ENCODE data around the gene PLA2G3. TPM values are rescaled to one million over a fixed set of nuclear protein-coding genes. Genes with fewer than 3 reads are reported as not detected.

Gene PLA2G3
- total and polyA plus RNA-seq, 2 of the 13 experiments (the other 11 are each of a cell fraction or from before 2014, with no cell fraction given), result 0.12 to 0.42 TPM

DNA sequence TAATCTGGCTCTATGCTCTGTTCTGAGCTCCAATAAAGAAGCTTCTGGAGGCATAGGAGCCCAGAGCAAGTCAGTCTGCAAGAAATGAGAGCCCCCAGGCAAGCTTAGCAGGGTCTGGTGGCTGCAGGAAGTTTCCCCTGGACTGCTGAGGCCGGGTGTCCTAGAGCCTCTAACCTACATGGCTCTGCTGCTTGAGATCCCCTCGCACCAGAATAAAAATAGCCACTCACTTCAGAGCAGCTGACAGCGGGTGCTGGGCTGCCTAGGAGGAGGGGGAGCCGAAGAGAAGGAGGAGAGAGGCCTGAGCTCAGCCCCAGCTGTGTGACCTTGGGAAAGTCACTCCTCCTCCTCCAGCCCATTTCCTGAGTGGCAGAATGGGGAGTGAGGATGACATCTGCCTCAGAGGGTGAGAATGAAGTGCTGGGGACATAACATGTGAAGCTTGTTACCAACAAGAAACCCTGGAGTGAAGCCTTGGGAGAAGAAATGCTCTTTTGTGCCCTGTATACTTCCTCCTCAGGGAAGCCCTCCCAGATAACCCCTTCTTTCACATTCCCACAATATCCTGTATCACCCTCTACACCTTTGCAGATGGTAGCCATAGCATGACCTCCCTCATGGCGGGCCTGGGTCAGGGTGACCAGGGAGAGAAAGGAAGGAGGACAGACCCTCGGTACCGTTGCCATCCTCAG is 21.1 kb downstream of the PLA2G3 start:
- no peak overlapping the region for H3K9ac ChIP-seq (ENCODE audit: insufficient read depth, low read depth, low read length)
- H3K36me3 ChIP-seq (replicated peaks in 1 of 2; ENCODE audit: control insufficient read depth in 1 of 2, insufficient read depth in 2 of 2, low read length in 2 of 2), result no peaks in the 10 kb centered on the region
- FAIRE-seq, result no peak
- H3K9me3 ChIP-seq (ENCODE audit: low read length), result no peaks in the 10 kb centered on the region
- no peak overlapping the region for H3K4me2 ChIP-seq (ENCODE audit: low read depth, low read length)
- CTCF ChIA-PET (ENCODE audit: low intra/inter-chr PET ratio, low total read pairs), result no interaction called here
- in situ Hi-C loops (cut with HindIII; ENCODE audit: extremely low pct_ligation_motif_present, low pct_unique_long_range_greater_than_20kb), result no loop called here
- POLR2A ChIA-PET, result interaction anchor here (1.0 to 1.2 kb wide), 3 partner anchors 11 to 150 kb away, joined by 3 to 6 read pairs (median 3); partner anchors contain the start of genes MORC2, SELENOM, SMTN and TUG1
- no peaks in the 10 kb centered on the region for H4K20me1 ChIP-seq (ENCODE audit: insufficient read depth, low read length)
- DNase-seq (ENCODE audit: low spot score), result no peak
- no peak overlapping the region for H3K4me3 ChIP-seq (replicated peaks in 1 of 3; ENCODE audit: insufficient read depth in 1 of 3, low read depth in 2 of 3, low read length in 3 of 3)
- no peak overlapping the region for H2AFZ ChIP-seq (ENCODE audit: low read length)
- TF ChIP-seq AGO2 (optimal IDR thresholded peaks at IDR 0.05; ENCODE audit: low read depth, low read length), result no peak
- TF ChIP-seq NONO (IDR thresholded peaks at IDR 0.05), result no peak
- TF ChIP-seq NONO (CRISPR knock-in tag; conservative IDR thresholded peaks at IDR 0.05), result no peak
- 0 out of 2 replicates have a peak, but pooled peaks have one; percentile 29 for TF ChIP-seq ZNF263 (CRISPR knock-in tag; IDR thresholded peaks at IDR 0.05)
- TF ChIP-seq, protein P1, sequence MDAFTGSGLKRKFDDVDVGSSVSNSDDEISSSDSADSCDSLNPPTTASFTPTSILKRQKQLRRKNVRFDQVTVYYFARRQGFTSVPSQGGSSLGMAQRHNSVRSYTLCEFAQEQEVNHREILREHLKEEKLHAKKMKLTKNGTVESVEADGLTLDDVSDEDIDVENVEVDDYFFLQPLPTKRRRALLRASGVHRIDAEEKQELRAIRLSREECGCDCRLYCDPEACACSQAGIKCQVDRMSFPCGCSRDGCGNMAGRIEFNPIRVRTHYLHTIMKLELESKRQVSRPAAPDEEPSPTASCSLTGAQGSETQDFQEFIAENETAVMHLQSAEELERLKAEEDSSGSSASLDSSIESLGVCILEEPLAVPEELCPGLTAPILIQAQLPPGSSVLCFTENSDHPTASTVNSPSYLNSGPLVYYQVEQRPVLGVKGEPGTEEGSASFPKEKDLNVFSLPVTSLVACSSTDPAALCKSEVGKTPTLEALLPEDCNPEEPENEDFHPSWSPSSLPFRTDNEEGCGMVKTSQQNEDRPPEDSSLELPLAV (CRISPR knock-in tag; conservative IDR thresholded peaks at IDR 0.05; ENCODE audit: low read depth), result no peak
- TF ChIP-seq, protein P2, sequence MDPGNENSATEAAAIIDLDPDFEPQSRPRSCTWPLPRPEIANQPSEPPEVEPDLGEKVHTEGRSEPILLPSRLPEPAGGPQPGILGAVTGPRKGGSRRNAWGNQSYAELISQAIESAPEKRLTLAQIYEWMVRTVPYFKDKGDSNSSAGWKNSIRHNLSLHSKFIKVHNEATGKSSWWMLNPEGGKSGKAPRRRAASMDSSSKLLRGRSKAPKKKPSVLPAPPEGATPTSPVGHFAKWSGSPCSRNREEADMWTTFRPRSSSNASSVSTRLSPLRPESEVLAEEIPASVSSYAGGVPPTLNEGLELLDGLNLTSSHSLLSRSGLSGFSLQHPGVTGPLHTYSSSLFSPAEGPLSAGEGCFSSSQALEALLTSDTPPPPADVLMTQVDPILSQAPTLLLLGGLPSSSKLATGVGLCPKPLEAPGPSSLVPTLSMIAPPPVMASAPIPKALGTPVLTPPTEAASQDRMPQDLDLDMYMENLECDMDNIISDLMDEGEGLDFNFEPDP (CRISPR knock-in tag; conservative IDR thresholded peaks at IDR 0.05), result no peak
- 31% methylated on average over 7 of the region's 7 CpGs for WGBS (ENCODE audit: low lambda C conversion rate)
- H3K4me1 ChIP-seq (ENCODE audit: insufficient read depth, low read length), result peaks cover 37% of the 10 kb centered on the region
- intact Hi-C loops (cut with micrococcal nuclease; ENCODE audit: unreplicated experiment), result no loop called here
- no peak for ATAC-seq
- no peak overlapping the region for H3K27ac ChIP-seq (ENCODE audit: extremely low read length, insufficient read depth, low read length)
- peaks cover 0 to 17% of the 10 kb centered on the region in 2 experiments; a peak in 4 of 5 replicates for H3K27me3 ChIP-seq (ENCODE audit: control insufficient read depth in 1 of 2, insufficient read depth in 2 of 2, low read length in 2 of 2)
- BruUV-seq (replicated peaks), result no TSS peak
- no peaks in the 10 kb centered on the region for H3K79me2 ChIP-seq (ENCODE audit: insufficient read depth, low read length)
